ENCODE measurements around the gene BNIP3.
"Not testable (repeated sequence)": the region's sequence is repeated elsewhere in the genome, so short reads cannot be mapped to it uniquely, and the experiment has no call there.

BNIP3 gene

DNA sequence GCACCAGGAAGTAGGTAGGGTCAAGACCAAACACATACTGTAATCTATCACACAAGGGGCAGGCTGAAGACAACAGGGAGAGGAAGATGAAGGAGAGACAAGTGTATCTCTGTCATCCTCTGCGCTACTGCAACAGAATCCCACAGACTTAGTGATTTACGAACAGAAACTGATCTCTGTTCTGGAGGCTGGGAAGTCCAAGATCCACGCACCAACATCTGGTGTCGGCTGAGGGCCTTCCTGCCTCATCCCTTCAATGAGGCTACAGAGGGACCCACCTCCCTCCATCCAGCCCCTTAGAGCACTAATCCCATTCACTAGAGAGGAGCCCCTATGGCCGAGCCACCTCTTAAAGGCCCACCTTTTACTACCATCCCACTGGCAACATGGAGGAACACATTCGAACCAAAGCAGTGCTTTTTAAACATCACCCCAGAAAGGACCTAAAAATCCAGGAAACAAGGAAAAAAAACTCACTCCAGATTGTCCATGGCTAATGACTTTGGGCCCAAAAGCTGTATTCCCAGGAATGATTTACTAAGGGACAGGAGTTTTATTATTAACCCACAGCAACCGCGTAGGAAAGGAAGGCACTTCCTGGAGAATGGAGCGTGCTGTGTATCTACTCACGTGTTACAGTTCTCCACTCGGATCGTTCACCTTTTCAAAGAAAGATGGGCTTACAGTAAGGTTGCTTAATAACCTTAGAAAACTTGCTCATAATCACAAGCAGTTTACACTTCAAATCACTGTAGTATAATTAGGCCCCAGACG is 4.2 kb downstream of the BNIP3 start:
- no peak for DNase-seq

- no peak for DNase-seq
Observed at GRCh38 chr10:131975796-131976195, 5.9 kb downstream of the BNIP3 start.

DNA sequence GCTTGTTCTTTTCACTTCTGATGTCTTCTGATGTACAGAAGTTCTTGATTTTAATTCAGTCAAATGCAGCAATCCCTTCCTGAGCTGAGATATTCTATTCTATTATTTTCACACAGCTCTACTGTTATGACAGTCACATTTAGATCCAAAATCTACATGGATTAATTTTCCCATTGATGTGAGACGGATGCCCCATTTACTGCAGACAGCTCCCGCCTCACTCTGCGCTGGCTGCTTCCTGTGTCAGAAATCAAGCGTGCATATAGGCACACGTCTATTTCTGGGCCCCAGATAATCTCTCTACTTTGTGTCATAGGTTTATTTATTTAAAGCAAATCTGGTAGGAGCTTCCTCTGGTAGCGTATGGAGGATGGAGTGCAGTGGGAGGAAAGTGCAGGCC is 6.7 kb downstream of the BNIP3 start:
- no peak for DNase-seq

DNA sequence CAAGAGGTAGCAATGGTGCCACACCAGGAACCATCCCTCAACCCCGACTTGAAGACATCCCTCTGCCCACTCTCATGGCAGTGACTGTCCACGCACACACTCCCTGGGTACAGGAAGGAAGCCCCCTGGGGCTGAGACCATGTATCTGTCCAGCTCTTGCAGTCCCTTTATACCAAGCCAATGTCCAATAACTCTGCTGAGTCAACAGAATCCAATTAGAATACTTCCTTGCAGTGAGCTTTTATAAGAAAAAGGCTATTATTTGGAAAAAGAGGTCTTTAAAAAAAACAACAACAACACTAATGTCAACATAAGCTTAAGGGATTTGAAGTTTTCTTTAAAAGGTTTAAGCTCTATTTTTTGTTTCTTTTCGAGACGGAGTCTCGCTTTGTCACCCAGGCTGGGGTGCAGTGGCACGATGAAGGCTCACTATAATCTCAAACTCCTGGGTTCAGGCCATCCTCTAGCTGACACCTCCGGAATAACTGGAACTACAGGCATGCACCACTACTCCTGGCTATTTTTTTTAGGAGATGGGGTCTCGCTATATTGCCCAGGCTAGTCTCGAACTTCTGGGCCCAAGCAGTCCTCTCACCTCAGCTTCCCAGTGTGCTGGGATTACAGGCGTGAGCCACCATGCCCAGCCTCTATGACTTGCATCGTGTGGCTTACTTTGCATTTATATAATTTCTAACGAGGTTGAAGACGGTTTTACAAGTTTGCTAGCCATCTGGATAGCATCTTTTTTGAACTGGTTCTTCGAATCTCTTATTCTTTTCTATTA is 7.5 kb downstream of the BNIP3 start:
- DNase-seq: no peak

- DNase-seq: no peak
Observed at GRCh38 chr10:131973160-131973951, 8.4 kb downstream of the BNIP3 start.

- DNase-seq: no peak
Observed at GRCh38 chr10:131972474-131973071, 9.2 kb downstream of the BNIP3 start.

DNA sequence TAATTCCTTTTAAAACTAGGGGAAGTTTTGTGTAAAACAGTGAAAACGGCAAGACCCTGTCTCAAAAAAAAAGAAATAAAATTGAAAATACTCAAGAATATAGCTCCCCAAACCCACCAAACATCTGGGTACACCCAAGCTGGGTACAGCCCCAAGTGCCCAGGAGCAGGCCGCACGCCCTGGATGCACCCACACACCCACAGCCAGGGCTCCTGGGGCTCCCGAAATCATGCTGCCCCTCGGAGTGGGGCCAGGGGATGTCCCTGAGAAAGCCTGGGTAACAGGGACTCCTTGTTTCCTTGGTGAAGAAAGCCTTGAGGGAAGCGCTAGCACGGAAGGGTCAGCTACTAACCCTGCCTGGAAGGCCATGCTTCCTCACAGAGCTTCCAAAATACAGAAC is 10.1 kb downstream of the BNIP3 start:
- no peak for DNase-seq

- DNase-seq: no peak
Observed at GRCh38 chr10:131970946-131971345, 10.8 kb downstream of the BNIP3 start.

DNA sequence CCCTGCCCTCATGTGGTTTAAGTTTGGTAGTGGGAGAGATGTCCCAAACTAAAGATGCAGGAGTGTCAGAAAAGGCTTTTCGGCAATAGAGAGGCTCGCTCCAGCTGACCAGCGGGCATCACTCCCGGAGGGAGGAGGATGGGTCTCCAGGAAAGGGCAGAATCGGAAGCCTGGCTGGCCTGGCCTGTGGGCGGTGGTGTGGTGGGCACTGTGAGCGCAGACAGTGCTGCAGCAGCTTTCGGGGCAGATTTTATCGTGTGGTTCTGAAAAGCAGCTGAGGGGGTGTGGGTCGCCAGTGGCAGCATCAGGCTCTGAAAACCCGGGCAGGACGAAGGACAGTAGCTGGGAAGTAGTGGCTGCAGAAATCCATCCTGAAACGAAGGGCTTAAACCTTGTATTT is 12.8 kb downstream of the BNIP3 start:
- DNase-seq: no peak

- DNase-seq: no peak
Observed at GRCh38 chr10:131964298-131964697, 17.4 kb downstream of the BNIP3 start.

DNA sequence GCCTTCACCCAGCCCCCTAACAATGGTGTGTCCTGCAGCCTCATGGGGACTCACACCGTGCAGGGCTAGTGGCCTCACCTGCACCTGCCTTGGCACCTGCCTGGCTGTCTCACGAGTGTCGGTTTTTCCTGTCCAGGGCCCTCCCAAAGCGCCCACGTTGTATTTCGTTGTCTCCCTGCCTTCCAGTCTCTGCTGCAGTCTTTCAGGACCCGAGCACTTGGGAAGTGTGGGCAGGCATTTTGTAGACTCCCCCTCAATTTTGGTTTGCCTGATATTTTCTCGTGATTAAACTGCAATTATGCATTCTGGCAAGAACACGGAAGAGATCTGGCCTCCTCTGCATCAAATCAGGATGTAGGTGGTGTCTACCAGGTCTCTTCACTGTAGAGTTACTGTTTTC is 17.9 kb downstream of the BNIP3 start:
- no peak for DNase-seq

DNA sequence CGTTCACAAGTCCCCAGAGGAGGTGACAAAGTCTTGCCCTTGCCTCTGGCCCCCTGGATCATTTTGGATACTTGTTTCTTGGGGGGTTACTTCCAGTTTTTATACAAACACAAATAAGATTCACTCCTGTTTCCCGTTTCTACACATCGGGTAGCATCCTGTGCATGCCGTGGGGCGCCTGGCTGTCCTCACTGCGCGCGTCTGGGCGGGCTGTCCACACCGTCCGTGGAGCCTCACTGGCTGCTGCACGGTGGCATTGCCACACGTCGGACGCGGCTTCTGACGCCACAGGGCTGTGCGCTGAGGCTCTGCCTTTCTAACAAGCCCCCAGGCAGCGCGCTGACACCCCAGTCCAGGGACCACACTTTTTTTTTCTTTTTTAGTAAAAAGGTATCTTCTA is 18.4 kb downstream of the BNIP3 start:
- DNase-seq: no peak

DNA sequence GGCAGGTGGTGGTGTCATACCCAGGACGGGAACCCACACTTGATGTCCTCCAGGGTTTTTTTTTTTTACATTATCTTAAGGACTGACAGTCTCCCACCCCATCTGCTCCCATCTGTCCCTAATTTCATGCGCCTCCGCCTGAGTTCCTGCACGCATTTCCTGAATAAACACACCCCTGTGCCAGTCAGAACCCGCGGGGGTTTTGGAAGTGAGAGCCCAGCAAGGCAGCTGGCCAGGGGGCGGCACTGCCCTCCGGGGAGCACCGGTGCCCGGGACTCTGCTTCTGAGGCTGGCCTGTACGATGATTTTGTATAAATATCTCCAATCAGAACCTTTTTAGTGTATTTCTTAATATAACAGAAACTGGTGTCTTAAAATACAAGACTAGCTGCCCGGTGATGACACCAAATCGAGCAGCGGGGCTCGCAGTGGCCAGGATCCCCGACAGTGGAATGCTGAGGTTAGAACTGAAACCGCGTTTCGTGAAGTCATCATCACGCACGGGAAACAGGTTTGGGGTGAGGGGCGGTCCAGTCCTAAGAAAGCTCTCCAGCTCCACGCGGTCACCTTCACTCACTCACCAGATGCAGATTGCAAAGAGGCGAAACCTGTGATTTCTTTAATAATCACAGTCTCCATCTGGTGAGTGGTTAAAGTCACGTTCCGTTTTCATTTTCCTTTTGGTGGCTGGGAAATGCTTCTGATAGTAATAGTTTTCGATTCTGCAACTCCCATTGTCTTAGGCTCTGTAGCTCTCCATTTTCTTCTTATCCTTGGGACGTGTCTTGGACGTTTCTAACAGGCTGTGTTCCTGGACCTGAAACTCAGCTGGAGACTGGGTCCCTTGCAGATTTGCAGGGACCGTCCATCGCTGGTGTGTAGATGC is 19.7 kb downstream of the BNIP3 start:
- no peak for DNase-seq

- no peak for DNase-seq
Observed at GRCh38 chr10:131961047-131961776, 20.5 kb downstream of the BNIP3 start.

- DNase-seq: no peak
Observed at GRCh38 chr10:131960631-131961046, 21.1 kb downstream of the BNIP3 start.

- DNase-seq: no peak
Observed at GRCh38 chr10:131959841-131960240, 21.9 kb downstream of the BNIP3 start.

- no peak for DNase-seq
Observed at GRCh38 chr10:131955591-131956340, 26.0 kb downstream of the BNIP3 start.

DNA sequence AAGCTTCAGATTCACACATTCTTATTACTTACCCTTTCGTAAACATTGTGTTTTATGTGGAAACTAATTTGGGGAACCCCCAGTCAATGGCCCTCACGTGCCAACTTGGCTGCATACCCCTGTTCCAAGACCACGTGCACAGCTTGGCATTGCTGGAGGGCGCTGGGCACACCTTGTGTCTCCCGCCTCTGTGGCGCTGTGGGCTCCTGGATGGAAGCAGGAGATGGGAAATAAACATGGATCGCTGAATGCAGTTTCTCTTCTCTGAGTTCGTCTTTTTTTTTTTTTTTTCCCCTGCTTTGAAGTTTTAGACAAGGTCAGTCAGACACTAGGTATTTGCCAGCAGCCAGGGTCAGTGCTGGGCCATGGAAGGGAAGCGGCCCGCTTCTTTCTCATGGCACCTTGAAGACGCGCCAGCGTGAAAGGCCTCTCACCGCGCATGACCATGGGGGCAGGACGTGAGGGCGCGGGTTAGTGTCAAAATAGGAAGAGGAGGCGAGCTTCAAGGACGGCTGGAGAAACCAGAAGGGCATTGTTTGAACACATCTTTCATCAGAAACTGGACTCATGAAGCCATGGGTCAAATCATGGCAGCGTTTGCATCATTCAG is 27.3 kb downstream of the BNIP3 start:
- DNase-seq: no peak

- not testable (repeated sequence) for DNase-seq
Observed at GRCh38 chr10:131949908-131950307, 31.8 kb downstream of the BNIP3 start.

Measured in GDM1 (cell line).